SK-N-SH (cell line): ENCODE data around the gene QRICH2. TPM values are rescaled to one million over a fixed set of nuclear protein-coding genes. Genes with fewer than 3 reads are reported as not detected.

Source experiments
- CTCF ChIA-PET: fragments of 300-600, 350-600 bp; formaldehyde crosslinking; extraction: SDS; loops from one replicate; lab custom pipeline; 2021; lab: Yijun Ruan, JAX
- POLR2A ChIA-PET: fragments of 350-600 bp; sonication (Branson Sonifier 250); formaldehyde crosslinking; extraction: SDS; loops from one replicate; lab custom pipeline; 2020; ENCODE audit warnings: antibody characterized with exemption, inconsistent platforms; lab: Yijun Ruan, JAX
- DNase-seq: peaks from one replicate; pipeline ENCODE4 v3.0.0; 2012
- H2AFZ ChIP-seq: fragments of 200-600 bp; sonication (generic); 2 replicates; pipeline ENCODE4 v1.8.1; 2016; ENCODE audit warnings: antibody characterized with exemption, mild to moderate bottlenecking, low read depth
- H3F3A ChIP-seq: fragments of 200-600 bp; sonication (generic); replicated peaks from 2 replicates; pipeline ENCODE3; 2016; ENCODE audit warnings: antibody characterized with exemption, mild to moderate bottlenecking; ENCODE audit not compliant: insufficient read depth
- H3K27ac ChIP-seq, 2 experiments: fragments of 200-500 bp in 1 of 2; fragments of 200-600 bp in 1 of 2; sonication (Bioruptor generic) in 1 of 2; sonication (generic), shearing (Covaris generic) in 1 of 2; 2 replicates each; pipeline versions ENCODE4 v1.5.1 to v1.6.1; 2014 to 2016; ENCODE audit warnings: low read depth in 2 of 2, inconsistent platforms in 1 of 2, low read length in 1 of 2, mild to moderate bottlenecking in 1 of 2, mixed read lengths in 1 of 2
- H3K27me3 ChIP-seq: fragments of 200-600 bp; sonication (generic), shearing (Covaris generic); 2 replicates; pipeline ENCODE4 v1.6.1; 2016; ENCODE audit warnings: mixed run types; ENCODE audit not compliant: insufficient read depth
- H3K36me3 ChIP-seq, 2 experiments: fragments of 200-500 bp in 1 of 2; fragments of 200-600 bp in 1 of 2; sonication (Bioruptor generic) in 1 of 2; sonication (generic) in 1 of 2; replicated peaks in 1 of 2; 2 replicates each; pipeline versions ENCODE3 to v1.5.1; 2014 to 2016; ENCODE audit warnings: low read length in 1 of 2, mild to moderate bottlenecking in 1 of 2; ENCODE audit not compliant: insufficient read depth in 2 of 2, control insufficient read depth in 1 of 2
- H3K4me1 ChIP-seq, 2 experiments: fragments of 200-500 bp in 1 of 2; fragments of 200-600 bp in 1 of 2; sonication (Bioruptor generic) in 1 of 2; sonication (generic), shearing (Covaris generic) in 1 of 2; 2 replicates each; pipeline versions ENCODE4 v1.5.1 to v1.6.1; 2014 to 2016; ENCODE audit warnings: low read depth in 1 of 2, low read length in 1 of 2, mixed run types in 1 of 2; ENCODE audit not compliant: insufficient read depth in 2 of 2, control insufficient read depth in 1 of 2
- H3K4me2 ChIP-seq: fragments of 200-600 bp; sonication (generic), shearing (Covaris generic); 2 replicates; pipeline ENCODE4 v1.6.1; 2017; ENCODE audit warnings: mixed run types
- H3K4me3 ChIP-seq, 2 experiments: fragments of 200-500 bp in 1 of 2; fragments of 200-600 bp in 1 of 2; sonication (Bioruptor generic) in 1 of 2; sonication (generic), shearing (Covaris generic) in 1 of 2; 2 replicates each; pipeline versions ENCODE4 v1.5.1 to v1.8.1; 2014 to 2016; ENCODE audit warnings: low read depth in 2 of 2, inconsistent platforms in 1 of 2, low read length in 1 of 2, mild to moderate bottlenecking in 1 of 2, mixed read lengths in 1 of 2, moderate library complexity in 1 of 2
- H3K79me2 ChIP-seq: fragments of 200-600 bp; sonication (generic); 2 replicates; pipeline ENCODE4 v1.8.1; 2017; ENCODE audit warnings: mild to moderate bottlenecking; ENCODE audit not compliant: insufficient read depth
- H3K9ac ChIP-seq: fragments of 200-600 bp; sonication (generic); 2 replicates; pipeline ENCODE4 v1.6.1; 2017; ENCODE audit warnings: mixed run types
- H3K9me2 ChIP-seq: fragments of 200-600 bp; sonication (generic); 2 replicates; pipeline ENCODE4 v1.6.1; 2017; ENCODE audit warnings: mixed run types
- H3K9me3 ChIP-seq: fragments of 200-600 bp; sonication (generic); 2 replicates; pipeline ENCODE4 v1.6.1; 2017; ENCODE audit warnings: mixed run types, mild to moderate bottlenecking, moderate library complexity
- H4K20me1 ChIP-seq: fragments of 200-600 bp; sonication (generic); 2 replicates; pipeline ENCODE4 v1.6.1; 2017; ENCODE audit warnings: mild to moderate bottlenecking, mixed run types; ENCODE audit not compliant: insufficient read depth
- CHD2 ChIP-seq: fragments of 150-350 bp; IDR thresholded peaks from 2 replicates; pipeline ENCODE4 v1.6.1; 2018; ENCODE audit warnings: low read length; ENCODE audit not compliant: partially characterized antibody
- ELF1 ChIP-seq: IDR thresholded peaks from 2 replicates; pipeline ENCODE4 v1.4.0; 2012
- EP300 ChIP-seq, 2 experiments: IDR thresholded peaks; 2 replicates each; pipeline versions ENCODE4 v1.4.0 to v1.6.1; 2012; ENCODE audit warnings: borderline replicate concordance in 1 of 2, low read depth in 1 of 2, low read length in 1 of 2
- EZH2phosphoT487 ChIP-seq: fragments of 200-600 bp; sonication (generic); IDR thresholded peaks from 2 replicates; pipeline ENCODE4 v1.6.1; 2017; ENCODE audit warnings: low read depth, mixed run types, mild to moderate bottlenecking, antibody characterized with exemption, moderate library complexity, borderline replicate concordance
- FOXJ3 ChIP-seq: sonication (generic); formaldehyde crosslinking; IDR thresholded peaks from 2 replicates; pipeline ENCODE4 v1.5.1; 2020; ENCODE audit warnings: mild to moderate bottlenecking, missing genetic modification reagents
- GATA2 ChIP-seq: sonication (generic); formaldehyde crosslinking; IDR thresholded peaks from 2 replicates; pipeline ENCODE4 v1.5.0; 2020; ENCODE audit warnings: mild to moderate bottlenecking, missing genetic modification reagents
- MEF2A ChIP-seq: IDR thresholded peaks from 2 replicates; pipeline ENCODE4 v1.4.0; 2012; ENCODE audit warnings: low read depth, borderline replicate concordance
- NFIC ChIP-seq: IDR thresholded peaks from 2 replicates; pipeline ENCODE4 v1.4.0; 2012; ENCODE audit warnings: borderline replicate concordance
- POLR2AphosphoS5 ChIP-seq: IDR thresholded peaks from 2 replicates; pipeline ENCODE4 v1.6.1; 2012; ENCODE audit warnings: low read depth, low read length
- RAD21 ChIP-seq: IDR thresholded peaks from 2 replicates; pipeline ENCODE4 v1.6.1; 2012; ENCODE audit warnings: mild to moderate bottlenecking, low read length
- RCOR1 ChIP-seq: fragments of 150-350 bp; IDR thresholded peaks from 2 replicates; pipeline ENCODE4 v1.6.1; 2017; ENCODE audit warnings: antibody characterized with exemption, low read length
- RXRA ChIP-seq: IDR thresholded peaks from 2 replicates; pipeline ENCODE4 v1.4.0; 2012; ENCODE audit warnings: low read depth, mild to moderate bottlenecking, borderline replicate concordance
- SIN3A ChIP-seq: IDR thresholded peaks from 2 replicates; pipeline ENCODE4 v1.6.1; 2012; ENCODE audit warnings: low read depth, mild to moderate bottlenecking, low read length, moderate library complexity, borderline replicate concordance
- TCF12 ChIP-seq: IDR thresholded peaks from 2 replicates; pipeline ENCODE4 v1.4.0; 2012
- WGBS: methylation state at CpG from one replicate; pipeline ENCODE4 v1.1.6; 2017; ENCODE audit warnings: low lambda C conversion rate; 5-methylcytosine and 5-hydroxymethylcytosine counted together
- polyA plus RNA-seq, 3 experiments: library from polyadenylated mRNA; depleted of rRNA; stranded (reverse); fragments of >200 nt; gene quantifications; 2 replicates each; pipeline ENCODE4 v1.2.3, GENCODE V29; 2012
- TF ChIP-seq, protein P1 (sequence below): IDR thresholded peaks from 2 replicates; pipeline ENCODE4 v1.4.0; 2012; ENCODE audit warnings: low read depth, borderline replicate concordance
- TF ChIP-seq, protein P2 (sequence below): IDR thresholded peaks from 2 replicates; pipeline ENCODE4; 2012
- TF ChIP-seq, protein P3 (sequence below): IDR thresholded peaks from 2 replicates; pipeline ENCODE4 v1.4.0; 2012; ENCODE audit warnings: low read depth

The QRICH2 gene
- polyA plus RNA-seq, 1 of the 3 experiments (the other 2 are of a cell fraction), result 6.2 TPM

DNA sequence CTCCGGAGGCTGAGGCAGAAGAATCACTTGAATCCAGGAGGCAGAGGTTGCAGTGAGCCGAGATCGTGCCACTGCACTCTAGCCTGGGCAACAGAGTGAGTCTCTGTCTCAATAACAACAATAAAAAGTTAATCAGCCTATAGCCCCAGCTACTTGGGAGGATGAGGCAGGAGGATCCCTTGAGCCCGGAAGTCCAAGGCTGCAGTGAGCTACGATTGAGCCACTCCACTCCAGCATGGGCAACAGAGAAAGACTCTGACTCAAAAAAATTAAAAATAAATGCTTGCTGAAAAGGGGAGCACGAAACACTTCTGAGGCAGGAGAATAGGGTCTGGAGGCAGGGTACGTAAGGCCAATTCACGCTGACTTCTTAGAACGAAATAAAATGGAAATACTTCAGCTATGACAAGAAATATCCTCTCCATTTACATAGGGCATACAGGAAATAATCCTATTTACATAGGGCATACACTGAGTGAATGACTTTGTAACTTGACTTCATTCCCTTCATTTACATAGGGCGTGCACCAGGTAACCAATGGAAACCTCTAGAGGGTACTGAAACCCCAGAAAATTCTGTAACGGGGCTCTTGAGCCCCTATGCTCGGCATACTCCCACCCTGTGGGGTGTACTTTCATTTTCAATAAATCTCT lies 48.9 kb upstream of the QRICH2 start:
- ChIA-PET CTCF (interaction anchor here (0.7 to 8.3 kb wide), 3 partner anchors 30 to 102 kb away, joined by 3 to 128 read pairs (median 8); partner anchors contain the start of gene SPHK1), POLR2A (no interaction called here)
- Histone ChIP-seq H3K4me1 (peaks cover 7% of the 10 kb centered on the region in 2 experiments; a peak in 2 of 4 replicates), H3F3A (peaks cover 7% of the 10 kb centered on the region), H2AFZ (no peak overlapping the region), H3K9ac (no peak overlapping the region), H3K27ac (no peak overlapping the region)
- TF ChIP-seq FOXJ3 (CRISPR knock-in tag) (no peak), NFIC (no peak), SIN3A (no peak), RAD21 (no peak), RCOR1 (no peak), CHD2 (no peak), GATA2 (no peak), ELF1 (no peak), TCF12 (no peak), EZH2phosphoT487 (no peak), RXRA (no peak), POLR2AphosphoS5 (no peak), MEF2A (no peak), EP300 (IDR thresholded peaks at IDR 0.05; ENCODE audit: borderline replicate concordance in 1 of 2, low read depth in 1 of 2, low read length in 1 of 2) (no peak)
- TF ChIP-seq, protein P1, sequence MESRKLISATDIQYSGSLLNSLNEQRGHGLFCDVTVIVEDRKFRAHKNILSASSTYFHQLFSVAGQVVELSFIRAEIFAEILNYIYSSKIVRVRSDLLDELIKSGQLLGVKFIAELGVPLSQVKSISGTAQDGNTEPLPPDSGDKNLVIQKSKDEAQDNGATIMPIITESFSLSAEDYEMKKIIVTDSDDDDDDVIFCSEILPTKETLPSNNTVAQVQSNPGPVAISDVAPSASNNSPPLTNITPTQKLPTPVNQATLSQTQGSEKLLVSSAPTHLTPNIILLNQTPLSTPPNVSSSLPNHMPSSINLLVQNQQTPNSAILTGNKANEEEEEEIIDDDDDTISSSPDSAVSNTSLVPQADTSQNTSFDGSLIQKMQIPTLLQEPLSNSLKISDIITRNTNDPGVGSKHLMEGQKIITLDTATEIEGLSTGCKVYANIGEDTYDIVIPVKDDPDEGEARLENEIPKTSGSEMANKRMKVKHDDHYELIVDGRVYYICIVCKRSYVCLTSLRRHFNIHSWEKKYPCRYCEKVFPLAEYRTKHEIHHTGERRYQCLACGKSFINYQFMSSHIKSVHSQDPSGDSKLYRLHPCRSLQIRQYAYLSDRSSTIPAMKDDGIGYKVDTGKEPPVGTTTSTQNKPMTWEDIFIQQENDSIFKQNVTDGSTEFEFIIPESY, result no peak
- TF ChIP-seq, protein P2, sequence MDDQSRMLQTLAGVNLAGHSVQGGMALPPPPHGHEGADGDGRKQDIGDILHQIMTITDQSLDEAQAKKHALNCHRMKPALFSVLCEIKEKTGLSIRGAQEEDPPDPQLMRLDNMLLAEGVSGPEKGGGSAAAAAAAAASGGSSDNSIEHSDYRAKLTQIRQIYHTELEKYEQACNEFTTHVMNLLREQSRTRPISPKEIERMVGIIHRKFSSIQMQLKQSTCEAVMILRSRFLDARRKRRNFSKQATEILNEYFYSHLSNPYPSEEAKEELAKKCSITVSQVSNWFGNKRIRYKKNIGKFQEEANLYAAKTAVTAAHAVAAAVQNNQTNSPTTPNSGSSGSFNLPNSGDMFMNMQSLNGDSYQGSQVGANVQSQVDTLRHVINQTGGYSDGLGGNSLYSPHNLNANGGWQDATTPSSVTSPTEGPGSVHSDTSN, result no peak
- TF ChIP-seq, protein P3, sequence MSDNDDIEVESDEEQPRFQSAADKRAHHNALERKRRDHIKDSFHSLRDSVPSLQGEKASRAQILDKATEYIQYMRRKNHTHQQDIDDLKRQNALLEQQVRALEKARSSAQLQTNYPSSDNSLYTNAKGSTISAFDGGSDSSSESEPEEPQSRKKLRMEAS, result no peak
- TF ChIP-seq, all 33 proteins: peak for 0
- no peak for DNase-seq
- Histone ChIP-seq H3K27me3 (no peaks in the 10 kb centered on the region), H4K20me1 (no peaks in the 10 kb centered on the region), H3K4me2 (no peak overlapping the region), H3K9me2 (no peaks in the 10 kb centered on the region), H3K36me3 (no peaks in the 10 kb centered on the region), H3K9me3 (no peaks in the 10 kb centered on the region), H3K79me2 (peaks cover 14% of the 10 kb centered on the region), H3K4me3 (no peak overlapping the region)
- 84% methylated on average over 12 of the region's 12 CpGs for WGBS
